ENCODE data around the gene CXCL17. TPM values are rescaled to one million over a fixed set of nuclear protein-coding genes. Genes with fewer than 3 reads are reported as not detected.

Gene CXCL17
- total RNA-seq, 2 donors from 2014 or later, result not detected

DNA sequence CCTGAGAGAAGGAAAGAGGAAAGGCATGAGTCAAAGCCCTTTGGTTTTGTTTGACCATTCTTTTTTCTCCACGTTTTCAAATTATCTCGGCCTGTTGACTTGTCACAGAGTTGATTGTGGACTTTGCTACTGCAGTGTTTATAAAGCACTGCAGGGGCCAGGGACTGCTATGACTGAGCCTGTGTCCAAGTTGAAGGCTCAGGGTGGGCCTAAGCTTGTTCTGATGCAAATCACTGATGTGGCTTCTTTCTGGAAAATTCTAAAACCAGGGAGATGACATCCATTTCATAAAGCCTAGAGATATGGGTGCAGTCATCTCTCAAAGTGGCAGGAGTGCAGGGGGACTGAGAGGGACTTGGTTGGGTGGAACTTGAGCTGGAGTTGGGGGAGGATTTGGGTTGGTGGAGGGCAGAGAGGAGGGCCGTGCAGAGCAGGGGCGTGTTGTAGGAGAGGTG, 1.2 kb upstream of the CXCL17 start:
- no peak overlapping the region for H3K4me3 ChIP-seq
- H3K9me3 ChIP-seq, result no peaks in the 10 kb centered on the region
- H3K4me1 ChIP-seq, result no peaks in the 10 kb centered on the region
- H3K27ac ChIP-seq, result no peak overlapping the region
- H3K27me3 ChIP-seq, result no peaks in the 10 kb centered on the region
- TF ChIP-seq, protein P1, sequence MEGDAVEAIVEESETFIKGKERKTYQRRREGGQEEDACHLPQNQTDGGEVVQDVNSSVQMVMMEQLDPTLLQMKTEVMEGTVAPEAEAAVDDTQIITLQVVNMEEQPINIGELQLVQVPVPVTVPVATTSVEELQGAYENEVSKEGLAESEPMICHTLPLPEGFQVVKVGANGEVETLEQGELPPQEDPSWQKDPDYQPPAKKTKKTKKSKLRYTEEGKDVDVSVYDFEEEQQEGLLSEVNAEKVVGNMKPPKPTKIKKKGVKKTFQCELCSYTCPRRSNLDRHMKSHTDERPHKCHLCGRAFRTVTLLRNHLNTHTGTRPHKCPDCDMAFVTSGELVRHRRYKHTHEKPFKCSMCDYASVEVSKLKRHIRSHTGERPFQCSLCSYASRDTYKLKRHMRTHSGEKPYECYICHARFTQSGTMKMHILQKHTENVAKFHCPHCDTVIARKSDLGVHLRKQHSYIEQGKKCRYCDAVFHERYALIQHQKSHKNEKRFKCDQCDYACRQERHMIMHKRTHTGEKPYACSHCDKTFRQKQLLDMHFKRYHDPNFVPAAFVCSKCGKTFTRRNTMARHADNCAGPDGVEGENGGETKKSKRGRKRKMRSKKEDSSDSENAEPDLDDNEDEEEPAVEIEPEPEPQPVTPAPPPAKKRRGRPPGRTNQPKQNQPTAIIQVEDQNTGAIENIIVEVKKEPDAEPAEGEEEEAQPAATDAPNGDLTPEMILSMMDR (IDR thresholded peaks at IDR 0.05), result no peak
- no peak for DNase-seq (ENCODE audit: low spot score)
- no peaks in the 10 kb centered on the region for H3K36me3 ChIP-seq

DNA sequence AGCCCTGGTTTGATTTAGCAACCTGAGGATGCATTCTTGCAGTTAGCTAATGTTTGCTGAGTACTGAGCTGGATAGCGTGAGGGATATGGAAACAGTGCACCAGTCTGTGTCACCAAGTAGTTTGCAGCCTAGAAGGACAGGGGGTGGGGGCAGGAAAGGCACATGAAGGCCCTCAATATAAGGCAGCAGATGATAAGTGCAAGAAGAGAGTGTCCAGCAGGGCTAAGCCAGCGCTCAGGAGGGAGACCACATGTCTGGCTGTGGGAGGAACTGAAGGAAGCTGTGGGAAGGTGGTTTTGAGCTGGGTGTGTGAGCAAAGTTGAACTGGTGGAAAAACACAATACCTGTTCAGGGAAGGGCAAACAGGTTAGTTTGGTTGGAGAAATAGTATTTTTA, 1.7 kb downstream of the CXCL17 start:
- no peak for DNase-seq (ENCODE audit: low spot score)
- TF ChIP-seq, protein P1 (IDR thresholded peaks at IDR 0.05), result no peak
- Histone ChIP-seq H3K4me3 (no peak overlapping the region), H3K27me3 (no peaks in the 10 kb centered on the region), H3K36me3 (no peaks in the 10 kb centered on the region), H3K27ac (no peak overlapping the region), H3K9me3 (no peaks in the 10 kb centered on the region), H3K4me1 (no peaks in the 10 kb centered on the region)

DNA sequence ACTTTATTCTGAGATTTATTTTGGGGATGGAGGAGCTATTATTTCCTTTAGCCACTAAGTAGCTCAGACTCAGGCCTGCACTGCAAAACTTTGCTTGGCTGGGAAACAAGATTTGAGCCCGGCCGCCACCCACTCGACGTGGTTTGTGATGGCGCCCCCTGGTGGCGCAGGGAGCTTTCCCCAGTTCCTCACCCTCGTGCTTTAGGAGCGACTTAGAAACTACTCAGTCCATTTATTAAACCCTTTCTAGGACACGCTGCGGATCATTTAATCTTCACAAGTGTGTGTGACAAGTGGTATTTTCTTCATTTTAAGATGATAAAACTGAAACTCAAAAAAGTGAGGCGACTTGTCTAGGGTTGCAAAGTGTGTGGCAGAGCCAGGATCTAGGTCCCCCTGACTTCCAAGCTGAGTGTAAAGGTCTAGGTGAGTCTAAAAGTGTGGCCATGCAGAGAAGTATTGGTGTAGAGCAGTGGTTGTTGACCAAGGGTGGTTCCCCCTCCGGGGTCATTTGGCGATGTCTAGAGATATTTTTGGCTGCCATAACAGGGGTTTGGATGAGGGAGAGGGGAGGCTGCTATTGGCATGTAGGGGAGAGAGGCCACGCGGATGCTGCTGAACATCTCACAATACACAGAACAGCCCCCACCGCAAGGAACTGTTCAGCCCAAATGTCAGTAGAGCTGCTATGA, 2.2 kb downstream of the CXCL17 start:
- TF ChIP-seq, protein P1 (IDR thresholded peaks at IDR 0.05), result peak; percentile 85 to 96

DNA sequence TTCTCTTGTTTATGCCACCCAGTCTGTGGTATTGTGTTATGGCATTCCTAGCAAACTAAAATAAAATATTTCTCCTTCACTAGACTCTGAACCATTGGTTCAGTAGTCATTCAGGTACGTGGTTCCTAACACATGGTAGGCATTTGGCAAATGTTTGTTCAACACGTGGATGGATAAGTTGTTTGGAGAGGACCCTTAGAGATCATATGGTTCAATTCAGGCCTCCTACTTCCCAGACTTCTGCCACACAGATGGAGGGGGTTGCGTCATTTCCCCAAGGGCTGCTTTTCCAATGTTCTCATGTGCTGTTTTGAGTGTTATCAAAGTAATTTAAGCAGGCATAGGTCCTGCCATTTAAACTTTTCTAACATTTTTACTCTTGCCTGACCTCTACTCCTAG, 6.7 kb downstream of the CXCL17 start:
- Histone ChIP-seq H3K27ac (no peak overlapping the region), H3K36me3 (no peaks in the 10 kb centered on the region), H3K27me3 (no peaks in the 10 kb centered on the region), H3K9me3 (no peaks in the 10 kb centered on the region), H3K4me1 (peaks cover 0 to 19% of the 10 kb centered on the region in 2 donors), H3K4me3 (no peak overlapping the region)
- DNase-seq (ENCODE audit: low spot score), result no peak
- TF ChIP-seq, protein P1 (IDR thresholded peaks at IDR 0.05), result no peak

More for the DNA sequence above, 2.2 kb downstream of the CXCL17 start:
- no peak overlapping the region for H3K27ac ChIP-seq
- H3K4me3 ChIP-seq, result no peak overlapping the region
- H3K27me3 ChIP-seq, result no peaks in the 10 kb centered on the region
- H3K4me1 ChIP-seq, result no peaks in the 10 kb centered on the region
- DNase-seq (ENCODE audit: low spot score), result peak; percentile 74
- H3K36me3 ChIP-seq, result no peaks in the 10 kb centered on the region
- no peaks in the 10 kb centered on the region for H3K9me3 ChIP-seq

DNA sequence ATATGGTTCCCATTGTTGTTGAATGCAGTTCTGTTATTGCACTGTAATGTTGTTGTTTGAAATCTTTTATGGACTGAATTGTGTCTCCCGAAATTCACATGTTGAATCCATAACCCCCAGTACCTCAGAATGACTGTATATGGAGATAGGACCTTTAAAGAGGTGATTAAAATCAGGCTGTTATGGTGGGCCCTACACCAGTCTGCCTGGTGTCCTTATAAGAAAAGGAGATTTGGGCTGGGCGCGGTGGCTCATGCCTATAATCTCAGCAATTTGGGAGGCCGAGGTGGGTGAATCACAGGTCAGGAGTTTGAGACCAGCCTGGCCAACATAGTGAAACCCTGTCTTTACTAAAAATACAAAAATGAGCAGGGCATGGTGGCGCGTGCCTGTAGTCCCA, 7.4 kb downstream of the CXCL17 start:
- H3K4me1 ChIP-seq, result peaks cover 0 to 19% of the 10 kb centered on the region in 2 donors
- H3K27ac ChIP-seq, result no peak overlapping the region

More for the DNA sequence above, 7.4 kb downstream of the CXCL17 start:
- H3K4me3 ChIP-seq, result no peak overlapping the region
- TF ChIP-seq, protein P1 (IDR thresholded peaks at IDR 0.05), result no peak
- H3K27me3 ChIP-seq, result no peaks in the 10 kb centered on the region
- no peaks in the 10 kb centered on the region for H3K36me3 ChIP-seq
- no peaks in the 10 kb centered on the region for H3K9me3 ChIP-seq
- no peak for DNase-seq (ENCODE audit: low spot score)
